ENCODE results near the gene CELA3A.

DNA sequence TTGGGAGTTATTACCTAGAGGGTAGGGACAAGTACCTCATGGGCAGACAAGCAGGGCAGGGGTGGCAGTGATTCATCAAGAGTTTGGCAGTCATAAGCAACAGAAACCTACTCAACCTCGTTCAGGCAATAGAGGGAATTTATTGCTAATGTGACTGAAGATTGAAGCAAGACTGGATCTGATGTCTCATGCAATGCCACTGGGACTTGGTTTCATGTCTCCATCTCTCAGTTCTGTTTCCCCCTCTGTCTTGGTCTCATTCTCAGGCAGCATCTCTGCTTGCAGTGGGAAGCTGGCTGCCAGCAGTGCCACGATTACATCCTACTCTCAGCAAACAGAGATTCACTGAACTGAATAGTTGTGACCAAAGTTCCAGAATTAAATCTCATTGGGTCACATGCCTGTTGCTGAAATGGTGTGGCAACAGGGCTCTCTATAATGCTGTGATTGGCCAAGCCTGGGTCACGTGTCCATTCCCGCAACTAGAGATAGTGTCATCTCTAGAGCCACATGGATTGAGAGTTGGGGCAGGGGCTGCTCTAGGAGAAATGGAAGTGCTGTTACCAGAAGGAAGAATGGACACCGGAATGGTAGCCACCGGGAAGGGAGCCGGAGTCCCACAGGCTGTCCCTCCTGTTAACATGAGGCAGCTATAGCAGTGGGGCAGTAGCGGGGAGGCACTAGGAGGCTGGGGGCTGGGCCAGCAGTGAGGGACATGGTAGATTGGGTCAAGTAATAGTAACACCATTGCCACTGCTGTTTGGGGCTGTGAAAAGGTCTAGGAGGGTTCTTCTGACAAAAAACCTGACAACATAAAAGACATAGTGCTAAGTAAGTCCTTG, 47.1 kb downstream of the CELA3A start:
- TF ChIP-seq, protein P1, sequence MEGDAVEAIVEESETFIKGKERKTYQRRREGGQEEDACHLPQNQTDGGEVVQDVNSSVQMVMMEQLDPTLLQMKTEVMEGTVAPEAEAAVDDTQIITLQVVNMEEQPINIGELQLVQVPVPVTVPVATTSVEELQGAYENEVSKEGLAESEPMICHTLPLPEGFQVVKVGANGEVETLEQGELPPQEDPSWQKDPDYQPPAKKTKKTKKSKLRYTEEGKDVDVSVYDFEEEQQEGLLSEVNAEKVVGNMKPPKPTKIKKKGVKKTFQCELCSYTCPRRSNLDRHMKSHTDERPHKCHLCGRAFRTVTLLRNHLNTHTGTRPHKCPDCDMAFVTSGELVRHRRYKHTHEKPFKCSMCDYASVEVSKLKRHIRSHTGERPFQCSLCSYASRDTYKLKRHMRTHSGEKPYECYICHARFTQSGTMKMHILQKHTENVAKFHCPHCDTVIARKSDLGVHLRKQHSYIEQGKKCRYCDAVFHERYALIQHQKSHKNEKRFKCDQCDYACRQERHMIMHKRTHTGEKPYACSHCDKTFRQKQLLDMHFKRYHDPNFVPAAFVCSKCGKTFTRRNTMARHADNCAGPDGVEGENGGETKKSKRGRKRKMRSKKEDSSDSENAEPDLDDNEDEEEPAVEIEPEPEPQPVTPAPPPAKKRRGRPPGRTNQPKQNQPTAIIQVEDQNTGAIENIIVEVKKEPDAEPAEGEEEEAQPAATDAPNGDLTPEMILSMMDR (optimal IDR thresholded peaks at IDR 0.05 in 1 of 3, IDR thresholded peaks at IDR 0.05 in 1 of 3, conservative IDR thresholded peaks at IDR 0.05 in 1 of 3; ENCODE audit: extremely low read depth in 1 of 3, insufficient read depth in 2 of 3, low read length in 3 of 3) = no peak
- TF ChIP-seq EZH2 (IDR thresholded peaks at IDR 0.05; ENCODE audit: low read length) = no peak

Data from keratinocyte (primary cell).